NCI-H1417 (cell line): Measurements from ENCODE around the gene SNCG.
A peak's percentile ranks its signal among the peaks of the same experiment; 100 is the strongest.
"Not testable (repeated sequence)": the region's sequence is repeated elsewhere in the genome, so short reads cannot be mapped to it uniquely, and the experiment has no call there.

Source experiments
- DNase-seq, 3 experiments: peaks; one replicate each; lab custom pipeline; 2025; lab: John Stamatoyannopoulos, UW

Gene SNCG

GRCh38 chr10:86945361-86946212, 12.8 kb upstream of the SNCG start:
- DNase-seq = no peak

- DNase-seq = peak; percentile 2 to 51 (median 6)
Measured at GRCh38 chr10:86946213-86947155, 11.9 kb upstream of the SNCG start.

- not testable (repeated sequence) for DNase-seq
Measured at GRCh38 chr10:86947806-86948205, 10.6 kb upstream of the SNCG start.

GRCh38 chr10:86950349-86950748, 8.1 kb upstream of the SNCG start:
- DNase-seq = no peak

GRCh38 chr10:86951184-86951761, 7.1 kb upstream of the SNCG start:
- DNase-seq = no peak

- DNase-seq = no peak
Measured at GRCh38 chr10:86952106-86952505, 6.3 kb upstream of the SNCG start.

GRCh38 chr10:86952697-86953096, 5.7 kb upstream of the SNCG start:
- DNase-seq = not testable (repeated sequence)

GRCh38 chr10:86953747-86954680, 4.4 kb upstream of the SNCG start:
- DNase-seq = no peak

GRCh38 chr10:86954681-86955500, 3.5 kb upstream of the SNCG start:
- no peak for DNase-seq

GRCh38 chr10:86955501-86956194, 2.8 kb upstream of the SNCG start:
- no peak for DNase-seq

- no peak for DNase-seq
Measured at GRCh38 chr10:86956195-86956847, 2.1 kb upstream of the SNCG start.

- DNase-seq = no peak
Measured at GRCh38 chr10:86956848-86957448, 1.5 kb upstream of the SNCG start.

GRCh38 chr10:86957471-86958115, 806 bp upstream of the SNCG start, which contains the start of gene MMRN2:
TSS of gene MMRN2 (minus strand) at chr10:86957615. CDS start at chr10:86957541, 74 bp downstream.
- no peak for DNase-seq

- DNase-seq = no peak
Measured at GRCh38 chr10:86958901-86959736, 720 bp downstream of the SNCG start.

- DNase-seq = no peak
Measured at GRCh38 chr10:86959737-86960002, 1.3 kb downstream of the SNCG start.

- DNase-seq = no peak
Measured at GRCh38 chr10:86960003-86960862, 1.8 kb downstream of the SNCG start.
